GM12892 (cell line): ENCODE results near the gene REEP5.

ENCODE experiments used
- POLR2A ChIP-seq: IDR thresholded peaks from 2 replicates; pipeline ENCODE4 v1.6.1; 2011; ENCODE audit warnings: low read depth, low read length, control low read depth
- POLR2AphosphoS5 ChIP-seq: IDR thresholded peaks from 2 replicates; pipeline ENCODE4 v1.6.1; 2011; ENCODE audit warnings: low read depth, low read length, control low read depth

- TF ChIP-seq POLR2AphosphoS5 (no peak), POLR2A (no peak)
Observed at GRCh38 chr5:112883192-112883591, 38.8 kb downstream of the REEP5 start.
